H1 (cell line): Measurements from ENCODE around the gene SMYD1. TPM values are rescaled to one million over a fixed set of nuclear protein-coding genes. Genes with fewer than 3 reads are reported as not detected.
A peak's percentile ranks its signal among the peaks of the same experiment; 100 is the strongest.

Experiments used
- CTCF ChIA-PET: fragments of 300-600 bp; sonication (Branson Sonifier 250); formaldehyde crosslinking; loops from one replicate; lab custom pipeline; 2021; ENCODE audit not compliant: partially characterized antibody; lab: Charles Lee
- POLR2A ChIA-PET: fragments of 300-600 bp; sonication (Branson Sonifier 250); formaldehyde crosslinking; loops from one replicate; lab custom pipeline; 2021; ENCODE audit warnings: inconsistent platforms; ENCODE audit not compliant: partially characterized antibody; lab: Charles Lee
- DNase-seq, 2 experiments: peaks; one replicate each; pipeline versions ENCODE4 v3.0.0 to v3.0.0-alpha.2; 2010 to 2022; ENCODE audit warnings: low spot score in 2 of 2, low read depth in 1 of 2, mixed read lengths in 1 of 2
- FAIRE-seq: peaks from 2 replicates; lab custom pipeline; 2011; peaks lifted over from hg19 to GRCh38; lab: Jason Lieb, UNC
- H2AFZ ChIP-seq: 2 replicates; pipeline ENCODE4 v1.8.1; 2012; ENCODE audit warnings: low read length, inconsistent platforms
- H2AK5ac ChIP-seq: 2 replicates; pipeline ENCODE4 v1.6.1; 2013; ENCODE audit warnings: low read depth, low read length
- H2BK120ac ChIP-seq: replicated peaks from 2 replicates; pipeline ENCODE3; 2013; ENCODE audit warnings: low read depth, low read length, inconsistent platforms
- H2BK12ac ChIP-seq: 2 replicates; pipeline ENCODE4 v1.6.1; 2013; ENCODE audit warnings: low read depth, low read length
- H2BK15ac ChIP-seq: 2 replicates; pipeline ENCODE4 v1.6.1; 2013; ENCODE audit warnings: low read length
- H2BK20ac ChIP-seq: 2 replicates; pipeline ENCODE4 v1.6.1; 2013; ENCODE audit warnings: low read length
- H2BK5ac ChIP-seq: 2 replicates; pipeline ENCODE4 v1.6.1; 2013; ENCODE audit warnings: low read depth, low read length
- H3K14ac ChIP-seq: 2 replicates; pipeline ENCODE4 v1.6.1; 2013; ENCODE audit warnings: inconsistent platforms; ENCODE audit not compliant: insufficient read length
- H3K18ac ChIP-seq: 2 replicates; pipeline ENCODE4 v1.6.1; 2013; ENCODE audit warnings: low read length; ENCODE audit errors: extremely low read depth
- H3K23ac ChIP-seq: 2 replicates; pipeline ENCODE4 v1.6.1; 2013; ENCODE audit warnings: inconsistent platforms; ENCODE audit not compliant: insufficient read length
- H3K23me2 ChIP-seq: 2 replicates; pipeline ENCODE4 v1.6.1; 2013; ENCODE audit warnings: low read depth, low read length
- H3K27ac ChIP-seq: 2 replicates; pipeline ENCODE4 v1.6.1; 2011; ENCODE audit warnings: low read depth, low read length, inconsistent platforms
- H3K27me3 ChIP-seq, 4 experiments: replicated peaks in 1 of 4; 1 replicate in 1 of 4; 2 replicates in 3 of 4; pipeline versions ENCODE4 v1.6.1 to v1.8.1; 2011 to 2013; ENCODE audit warnings: low read length in 3 of 4, mild to moderate bottlenecking in 3 of 4, inconsistent platforms in 2 of 4, mixed read lengths in 2 of 4, moderate library complexity in 1 of 4; ENCODE audit not compliant: control insufficient read depth in 3 of 4, insufficient read depth in 3 of 4; ENCODE audit errors: extremely low read depth in 1 of 4
- H3K36me3 ChIP-seq, 4 experiments: 2 replicates each; pipeline versions ENCODE4 v1.6.1 to v1.8.1; 2011 to 2013; ENCODE audit warnings: mild to moderate bottlenecking in 4 of 4, low read length in 3 of 4, moderate library complexity in 2 of 4, control low read depth in 1 of 4, inconsistent platforms in 1 of 4; ENCODE audit not compliant: insufficient read depth in 4 of 4, control insufficient read depth in 2 of 4
- H3K4ac ChIP-seq: replicated peaks from 2 replicates; pipeline ENCODE3; 2013; ENCODE audit warnings: low read length, low read depth, mixed read lengths, inconsistent platforms; ENCODE audit not compliant: insufficient read length
- H3K4me1 ChIP-seq, 4 experiments: replicated peaks in 1 of 4; 1 replicate in 1 of 4; 2 replicates in 3 of 4; pipeline versions ENCODE4 v1.6.1 to v1.8.1; 2011 to 2013; ENCODE audit warnings: low read length in 3 of 4, inconsistent platforms in 2 of 4, mixed read lengths in 1 of 4; ENCODE audit not compliant: insufficient read depth in 4 of 4, control insufficient read depth in 3 of 4
- H3K4me2 ChIP-seq, 2 experiments: 2 replicates each; pipeline versions ENCODE4 v1.6.1 to v1.8.1; 2011 to 2013; ENCODE audit warnings: low read depth in 2 of 2, low read length in 2 of 2, control low read depth in 1 of 2, inconsistent platforms in 1 of 2, mild to moderate bottlenecking in 1 of 2; ENCODE audit not compliant: insufficient read depth in 1 of 2
- H3K4me3 ChIP-seq, 4 experiments: fragments of 200-600, 300-600 bp in 1 of 4; sonication (generic), shearing (Covaris generic), sonication (Bioruptor Twin) in 1 of 4; 2 replicates each; pipeline versions ENCODE4 v1.5.1 to v1.8.1; 2011 to 2016; ENCODE audit warnings: low read length in 4 of 4, low read depth in 3 of 4, control low read depth in 2 of 4, inconsistent platforms in 2 of 4, mild to moderate bottlenecking in 2 of 4, mixed read lengths in 1 of 4, moderate library complexity in 1 of 4; ENCODE audit not compliant: insufficient read depth in 2 of 4; ENCODE audit errors: extremely low read depth in 1 of 4
- H3K56ac ChIP-seq: replicated peaks from 2 replicates; pipeline ENCODE3; 2013; ENCODE audit warnings: low read depth, mild to moderate bottlenecking, mixed read lengths, low read length, inconsistent platforms; ENCODE audit not compliant: insufficient read length
- H3K79me1 ChIP-seq: 2 replicates; pipeline ENCODE4 v1.6.1; 2013; ENCODE audit warnings: low read depth, low read length, control low read depth
- H3K79me2 ChIP-seq, 2 experiments: 2 replicates each; pipeline versions ENCODE4 v1.6.1 to v1.8.1; 2012 to 2013; ENCODE audit warnings: low read length in 2 of 2, mild to moderate bottlenecking in 2 of 2, inconsistent platforms in 1 of 2; ENCODE audit not compliant: insufficient read depth in 2 of 2, control insufficient read depth in 1 of 2
- H3K9ac ChIP-seq, 4 experiments: replicated peaks in 1 of 4; 1 replicate in 1 of 4; 2 replicates in 3 of 4; pipeline versions ENCODE4 v1.6.1 to v1.8.1; 2011 to 2013; ENCODE audit warnings: low read depth in 3 of 4, low read length in 3 of 4, control low read depth in 2 of 4, mild to moderate bottlenecking in 2 of 4, moderate library complexity in 2 of 4, inconsistent platforms in 1 of 4; ENCODE audit errors: extremely low read depth in 1 of 4
- H3K9me3 ChIP-seq, 2 experiments: 2 replicates each; pipeline versions ENCODE4 v1.6.1 to v1.8.1; 2012 to 2013; ENCODE audit warnings: mild to moderate bottlenecking in 2 of 2, moderate library complexity in 2 of 2, control low read depth in 1 of 2, inconsistent platforms in 1 of 2, low read depth in 1 of 2, low read length in 1 of 2, mixed read lengths in 1 of 2; ENCODE audit not compliant: insufficient read depth in 2 of 2
- H4K20me1 ChIP-seq, 2 experiments: replicated peaks in 1 of 2; 2 replicates each; pipeline versions ENCODE3 to v1.8.1; 2011 to 2013; ENCODE audit warnings: inconsistent platforms in 2 of 2, low read length in 2 of 2, mild to moderate bottlenecking in 1 of 2; ENCODE audit not compliant: insufficient read depth in 2 of 2, control insufficient read depth in 1 of 2
- H4K5ac ChIP-seq: 2 replicates; pipeline ENCODE4 v1.6.1; 2013; ENCODE audit warnings: low read length, low read depth, mixed read lengths, inconsistent platforms; ENCODE audit not compliant: insufficient read length
- H4K8ac ChIP-seq: 2 replicates; pipeline ENCODE4 v1.8.0; 2013; ENCODE audit warnings: mild to moderate bottlenecking, moderate library complexity, low read length, inconsistent platforms; ENCODE audit not compliant: insufficient read depth; ENCODE audit errors: extremely low read depth
- H4K91ac ChIP-seq: replicated peaks from 2 replicates; pipeline ENCODE3; 2013; ENCODE audit warnings: low read length, mixed read lengths, inconsistent platforms; ENCODE audit not compliant: insufficient read length
- CEBPB ChIP-seq: IDR thresholded peaks from 2 replicates; pipeline ENCODE4 v1.6.1; 2012; ENCODE audit warnings: low read depth, low read length
- CHD1 ChIP-seq: IDR thresholded peaks from 2 replicates; pipeline ENCODE4 v1.6.1; 2012; ENCODE audit warnings: low read depth, low read length, improper control_type of control experiment
- HDAC2 ChIP-seq, 2 experiments: fragments of 300-600 bp in 1 of 2; sonication (generic) in 1 of 2; IDR thresholded peaks; 2 replicates each; pipeline ENCODE4 v1.6.1; 2011 to 2012; ENCODE audit warnings: low read depth in 2 of 2, low read length in 2 of 2, mild to moderate bottlenecking in 2 of 2, moderate library complexity in 2 of 2, borderline replicate concordance in 1 of 2, inconsistent platforms in 1 of 2
- KDM1A ChIP-seq: fragments of 200-600, 300-600 bp; sonication (generic); IDR thresholded peaks from 2 replicates; pipeline ENCODE4 v1.7.1; 2016; ENCODE audit warnings: mild to moderate bottlenecking, low read length, borderline replicate concordance
- NRF1 ChIP-seq: IDR thresholded peaks from 2 replicates; pipeline ENCODE4 v1.6.1; 2011; ENCODE audit warnings: mild to moderate bottlenecking, low read depth, low read length, improper control_type of control experiment
- POLR2AphosphoS5 ChIP-seq: IDR thresholded peaks from 2 replicates; pipeline ENCODE4 v1.6.1; 2011; ENCODE audit warnings: low read depth, low read length
- RAD21 ChIP-seq, 2 experiments: IDR thresholded peaks in 1 of 2; conservative IDR thresholded peaks in 1 of 2; 2 replicates each; pipeline ENCODE4 v1.6.1; 2011; ENCODE audit warnings: low read depth in 2 of 2, low read length in 2 of 2, improper control_type of control experiment in 1 of 2, inconsistent platforms in 1 of 2, mild to moderate bottlenecking in 1 of 2, moderate library complexity in 1 of 2
- RBBP5 ChIP-seq: IDR thresholded peaks from 2 replicates; pipeline ENCODE4 v1.7.1; 2012; ENCODE audit warnings: low read depth, mild to moderate bottlenecking, inconsistent platforms, low read length, moderate library complexity, borderline replicate concordance
- SIRT6 ChIP-seq: IDR thresholded peaks from one replicate; pipeline ENCODE4 v1.7.1; 2012; ENCODE audit warnings: low read length, inconsistent platforms
- SP1 ChIP-seq: IDR thresholded peaks from 2 replicates; pipeline ENCODE4 v1.6.1; 2011; ENCODE audit warnings: low read depth, low read length
- SP2 ChIP-seq: IDR thresholded peaks from 2 replicates; pipeline ENCODE4 v1.6.1; 2012; ENCODE audit warnings: mild to moderate bottlenecking, low read length, inconsistent platforms
- WGBS, 2 experiments: shearing (Covaris generic) in 1 of 2; methylation state at CpG; one replicate each; pipeline versions ENCODE4 v1.1.6 to v1.1.7; 2013 to 2015; ENCODE audit warnings: low lambda C conversion rate in 2 of 2, mixed read lengths in 2 of 2, inconsistent platforms in 1 of 2, low coverage in 1 of 2, missing lambda C conversion rate in 1 of 2; ENCODE audit not compliant: insufficient replicate concordance in 2 of 2, insufficient coverage in 1 of 2, insufficient read length in 1 of 2; ENCODE audit errors: extremely low coverage in 1 of 2, missing lambda C conversion rate in 1 of 2; 5-methylcytosine and 5-hydroxymethylcytosine counted together
- polyA plus RNA-seq, 7 experiments: library from polyadenylated mRNA; depleted of rRNA in 3 of 7; stranded (reverse) in 5 of 7; unstranded in 2 of 7; fragments of >200 nt in 5 of 7; fragments of 200-250 nt in 2 of 7; gene quantifications; 1 replicate in 5 of 7; 2 replicates in 1 of 7; 4 replicates in 1 of 7; pipeline versions ENCODE4 v1.2.1 to v1.2.3, GENCODE V29; 2011 to 2013; ENCODE audit warnings: missing spikeins in 2 of 7, mixed read lengths in 2 of 7
- total RNA-seq: library from RNA; stranded (reverse); fragmentation: NEBNext Ultra II Directional; extraction: Animal tissue kit (Norgen Biotek cat#: 25700); gene quantifications from 2 replicates; pipeline ENCODE4 v1.2.1, GENCODE V29; 2021
- TF ChIP-seq, protein P1 (sequence below): IDR thresholded peaks from 2 replicates; pipeline ENCODE4 v1.6.1; 2012; ENCODE audit warnings: low read length, inconsistent platforms

The SMYD1 gene
- total and polyA plus RNA-seq, 2 of the 8 experiments (the other 6 are each of a cell fraction or from before 2014, with no cell fraction given) = 0.06 TPM; not detected in 1

DNA sequence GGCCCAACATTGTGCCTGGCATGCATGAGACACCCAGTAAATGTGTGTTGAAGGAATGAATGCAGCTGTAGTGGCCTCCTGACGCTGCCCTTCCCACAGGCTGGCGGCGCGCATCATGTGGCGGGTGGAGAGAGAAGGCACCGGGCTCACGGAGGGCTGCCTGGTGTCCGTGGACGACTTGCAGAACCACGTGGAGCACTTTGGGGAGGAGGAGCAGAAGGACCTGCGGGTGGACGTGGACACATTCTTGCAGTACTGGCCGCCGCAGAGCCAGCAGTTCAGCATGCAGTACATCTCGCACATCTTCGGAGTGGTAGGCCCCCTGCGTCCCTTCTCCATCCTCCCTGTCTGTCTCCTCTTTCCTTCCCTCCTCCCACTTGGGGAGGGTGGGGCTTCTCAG is 20.1 kb downstream of the SMYD1 start:
- H3K18ac ChIP-seq = no peak overlapping the region
- H2BK15ac ChIP-seq = no peak overlapping the region
- DNase-seq = no peak
- no peak overlapping the region for H3K56ac ChIP-seq
- no peak overlapping the region for H3K4ac ChIP-seq
- no peaks in the 10 kb centered on the region for H3K23me2 ChIP-seq
- peak overlapping the region; percentile 44; the same call in 1 of the 2 replicates for H2AFZ ChIP-seq
- H3K4me3 ChIP-seq = no peak overlapping the region
- H3K23ac ChIP-seq = no peak overlapping the region
- H2BK120ac ChIP-seq = no peak overlapping the region
- no peak overlapping the region for H3K9ac ChIP-seq
- no peak overlapping the region for H3K27ac ChIP-seq
- FAIRE-seq = no peak
- H3K4me1 ChIP-seq = peaks cover 0 to 3% (median 1%) of the 10 kb centered on the region in 4 experiments; a peak in 4 of 7 replicates
- H2AK5ac ChIP-seq = no peak overlapping the region
- CTCF ChIA-PET = no interaction called here
- no peak overlapping the region for H3K4me2 ChIP-seq
- no peak overlapping the region for H4K5ac ChIP-seq
- no peak overlapping the region for H2BK5ac ChIP-seq
- H2BK20ac ChIP-seq = no peak overlapping the region
- no peaks in the 10 kb centered on the region for H3K36me3 ChIP-seq
- no peak overlapping the region for H3K14ac ChIP-seq
- no peaks in the 10 kb centered on the region for H3K27me3 ChIP-seq
- H4K20me1 ChIP-seq = no peaks in the 10 kb centered on the region
- H4K8ac ChIP-seq = no peak overlapping the region; the same call in 1 of the 2 replicates
- WGBS, 2 experiments = 87% methylated on average over 17 of the region's 17 CpGs; no CpG with 5 or more reads in 1 of the 2 experiments
- H3K79me2 ChIP-seq = no peaks in the 10 kb centered on the region
- no peaks in the 10 kb centered on the region for H3K9me3 ChIP-seq
- no peaks in the 10 kb centered on the region for H3K79me1 ChIP-seq
- POLR2A ChIA-PET = no interaction called here
- no peak overlapping the region for H4K91ac ChIP-seq
- TF ChIP-seq POLR2AphosphoS5 (no peak), SP2 (no peak), SIRT6 (no peak), NRF1 (no peak), HDAC2 (IDR thresholded peaks at IDR 0.05; ENCODE audit: borderline replicate concordance in 1 of 2, low read depth in 2 of 2, low read length in 2 of 2) (no peak), RBBP5 (no peak), KDM1A (no peak), RAD21 (IDR thresholded peaks at IDR 0.05 in 1 of 2, conservative IDR thresholded peaks at IDR 0.05 in 1 of 2; ENCODE audit: low read depth in 2 of 2, low read length in 2 of 2) (no peak), SP1 (no peak), CEBPB (no peak), CHD1 (no peak)
- TF ChIP-seq, protein P1, sequence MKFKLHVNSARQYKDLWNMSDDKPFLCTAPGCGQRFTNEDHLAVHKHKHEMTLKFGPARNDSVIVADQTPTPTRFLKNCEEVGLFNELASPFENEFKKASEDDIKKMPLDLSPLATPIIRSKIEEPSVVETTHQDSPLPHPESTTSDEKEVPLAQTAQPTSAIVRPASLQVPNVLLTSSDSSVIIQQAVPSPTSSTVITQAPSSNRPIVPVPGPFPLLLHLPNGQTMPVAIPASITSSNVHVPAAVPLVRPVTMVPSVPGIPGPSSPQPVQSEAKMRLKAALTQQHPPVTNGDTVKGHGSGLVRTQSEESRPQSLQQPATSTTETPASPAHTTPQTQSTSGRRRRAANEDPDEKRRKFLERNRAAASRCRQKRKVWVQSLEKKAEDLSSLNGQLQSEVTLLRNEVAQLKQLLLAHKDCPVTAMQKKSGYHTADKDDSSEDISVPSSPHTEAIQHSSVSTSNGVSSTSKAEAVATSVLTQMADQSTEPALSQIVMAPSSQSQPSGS = no peak
- no peak overlapping the region for H2BK12ac ChIP-seq
